Measurements from ENCODE around the gene MYLIP.

DNA sequence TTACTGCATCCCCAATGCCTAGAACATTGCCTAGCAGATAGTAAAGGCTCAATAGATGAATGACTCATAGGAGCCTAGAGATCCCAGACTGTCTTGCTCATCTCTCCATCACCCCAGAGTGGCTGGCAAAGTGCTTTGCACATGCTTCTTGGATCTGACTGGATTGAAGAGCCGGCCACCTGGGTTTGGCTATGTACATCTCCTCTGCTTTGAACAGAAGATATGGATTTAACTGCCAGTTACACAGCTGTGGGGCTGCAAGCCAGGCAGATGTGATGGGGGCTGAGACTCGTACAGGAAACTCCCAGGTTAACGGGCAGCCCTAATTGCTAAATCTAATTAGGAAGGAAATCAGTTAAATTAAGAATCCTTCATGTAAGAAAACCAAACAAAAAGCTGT is 28.6 kb downstream of the MYLIP start:
- TF ChIP-seq, protein P1, sequence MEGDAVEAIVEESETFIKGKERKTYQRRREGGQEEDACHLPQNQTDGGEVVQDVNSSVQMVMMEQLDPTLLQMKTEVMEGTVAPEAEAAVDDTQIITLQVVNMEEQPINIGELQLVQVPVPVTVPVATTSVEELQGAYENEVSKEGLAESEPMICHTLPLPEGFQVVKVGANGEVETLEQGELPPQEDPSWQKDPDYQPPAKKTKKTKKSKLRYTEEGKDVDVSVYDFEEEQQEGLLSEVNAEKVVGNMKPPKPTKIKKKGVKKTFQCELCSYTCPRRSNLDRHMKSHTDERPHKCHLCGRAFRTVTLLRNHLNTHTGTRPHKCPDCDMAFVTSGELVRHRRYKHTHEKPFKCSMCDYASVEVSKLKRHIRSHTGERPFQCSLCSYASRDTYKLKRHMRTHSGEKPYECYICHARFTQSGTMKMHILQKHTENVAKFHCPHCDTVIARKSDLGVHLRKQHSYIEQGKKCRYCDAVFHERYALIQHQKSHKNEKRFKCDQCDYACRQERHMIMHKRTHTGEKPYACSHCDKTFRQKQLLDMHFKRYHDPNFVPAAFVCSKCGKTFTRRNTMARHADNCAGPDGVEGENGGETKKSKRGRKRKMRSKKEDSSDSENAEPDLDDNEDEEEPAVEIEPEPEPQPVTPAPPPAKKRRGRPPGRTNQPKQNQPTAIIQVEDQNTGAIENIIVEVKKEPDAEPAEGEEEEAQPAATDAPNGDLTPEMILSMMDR (IDR thresholded peaks at IDR 0.05): no peak
- no peak for TF ChIP-seq POLR2A (IDR thresholded peaks at IDR 0.05)
